ENCODE data around the gene FBXL7. TPM values are rescaled to one million over a fixed set of nuclear protein-coding genes. Genes with fewer than 3 reads are reported as not detected.

The FBXL7 gene
- total and polyA plus RNA-seq, 2 of the 8 experiments (the other 6 are each of a cell fraction or from before 2014, with no cell fraction given): 17.7 to 17.8 TPM

- no peak overlapping the region for H3K4me3 ChIP-seq (ENCODE audit: extremely low read depth in 1 of 4, insufficient read depth in 2 of 4, low read depth in 3 of 4, low read length in 4 of 4)
- no peak overlapping the region for H2AK5ac ChIP-seq (ENCODE audit: low read depth, low read length)
- ChIA-PET CTCF (ENCODE audit: partially characterized antibody) (interaction anchor here (0.6 to 1.2 kb wide), 3 partner anchors 10 to 176 kb away, joined by 3 to 6 read pairs (median 4); no protein-coding TSS in a partner anchor), POLR2A (ENCODE audit: partially characterized antibody) (no interaction called here)
- H3K14ac ChIP-seq (ENCODE audit: insufficient read length): no peak overlapping the region
- H3K23ac ChIP-seq (ENCODE audit: insufficient read length): no peak overlapping the region
- H3K4ac ChIP-seq (replicated peaks; ENCODE audit: insufficient read length, low read depth, low read length): no peak overlapping the region
- H2BK5ac ChIP-seq (ENCODE audit: low read depth, low read length): no peak overlapping the region
- H2BK120ac ChIP-seq (replicated peaks; ENCODE audit: low read depth, low read length): no peak overlapping the region
- no peak overlapping the region for H4K8ac ChIP-seq (ENCODE audit: extremely low read depth, insufficient read depth, low read length)
- no peaks in the 10 kb centered on the region for H3K23me2 ChIP-seq (ENCODE audit: low read depth, low read length)
- H3K79me1 ChIP-seq (ENCODE audit: low read depth, low read length): no peaks in the 10 kb centered on the region; the same call in 1 of the 2 replicates
- peaks cover 0 to 14% of the 10 kb centered on the region in 2 experiments; a peak in 2 of 4 replicates for H3K79me2 ChIP-seq (ENCODE audit: control insufficient read depth in 1 of 2, insufficient read depth in 2 of 2, low read length in 2 of 2)
- TF ChIP-seq SUZ12 (IDR thresholded peaks at IDR 0.05; ENCODE audit: low read length) (no peak), HDAC2 (IDR thresholded peaks at IDR 0.05; ENCODE audit: borderline replicate concordance in 1 of 2, low read depth in 2 of 2, low read length in 2 of 2) (no peak), CTCF (IDR thresholded peaks at IDR 0.05; ENCODE audit: control extremely low read depth in 1 of 3, insufficient read depth in 1 of 3, low read depth in 1 of 3, low read length in 3 of 3) (no peak), BCL11A (IDR thresholded peaks at IDR 0.05; ENCODE audit: low read depth in 2 of 2, low read length in 2 of 2) (no peak), EGR1 (IDR thresholded peaks at IDR 0.05; ENCODE audit: borderline replicate concordance, low read depth, low read length) (no peak)
- H3K4me1 ChIP-seq (replicated peaks in 1 of 4; ENCODE audit: control insufficient read depth in 3 of 4, insufficient read depth in 4 of 4, low read length in 3 of 4): peaks cover 0 to 7% (median 0%) of the 10 kb centered on the region in 4 experiments; a peak in 1 of 7 replicates
- no peak overlapping the region for H3K56ac ChIP-seq (replicated peaks; ENCODE audit: insufficient read length, low read depth, low read length)
- DNase-seq (ENCODE audit: low read depth in 1 of 2, low spot score in 2 of 2) (no peak), FAIRE-seq (no peak)
- WGBS, 2 experiments (ENCODE audit: extremely low coverage in 1 of 2, insufficient coverage in 1 of 2, insufficient read length in 1 of 2, insufficient replicate concordance in 2 of 2, low coverage in 1 of 2, low lambda C conversion rate in 2 of 2, missing lambda C conversion rate in 1 of 2): 76% methylated on average over 1 of the region's 1 CpG; no CpG with 5 or more reads in 1 of the 2 experiments
- H2BK15ac ChIP-seq (ENCODE audit: low read length): no peak overlapping the region
- H3K36me3 ChIP-seq (ENCODE audit: control insufficient read depth in 2 of 4, insufficient read depth in 4 of 4, low read length in 3 of 4): no peaks in the 10 kb centered on the region
- H2AFZ ChIP-seq (ENCODE audit: low read length): no peak overlapping the region
- no peak overlapping the region for H3K18ac ChIP-seq (ENCODE audit: extremely low read depth, low read length)
- no peak overlapping the region for H4K91ac ChIP-seq (replicated peaks; ENCODE audit: insufficient read length, low read length)
- H2BK12ac ChIP-seq (ENCODE audit: low read depth, low read length): no peak overlapping the region
- no peak overlapping the region for H3K27ac ChIP-seq (ENCODE audit: low read depth, low read length)
- H3K4me2 ChIP-seq (ENCODE audit: insufficient read depth in 1 of 2, low read depth in 2 of 2, low read length in 2 of 2): no peak overlapping the region
- H3K27me3 ChIP-seq (replicated peaks in 1 of 4; ENCODE audit: control insufficient read depth in 3 of 4, extremely low read depth in 1 of 4, insufficient read depth in 3 of 4, low read length in 3 of 4): no peaks in the 10 kb centered on the region
- no peak overlapping the region for H2BK20ac ChIP-seq (ENCODE audit: low read length)
- no peaks in the 10 kb centered on the region for H3K9me3 ChIP-seq (ENCODE audit: insufficient read depth in 2 of 2, low read depth in 1 of 2, low read length in 1 of 2)
- H3K9ac ChIP-seq (replicated peaks in 1 of 4; ENCODE audit: extremely low read depth in 1 of 4, low read depth in 3 of 4, low read length in 3 of 4): no peak overlapping the region
- no peak overlapping the region for H4K5ac ChIP-seq (ENCODE audit: insufficient read length, low read depth, low read length)
- H4K20me1 ChIP-seq (replicated peaks in 1 of 2; ENCODE audit: control insufficient read depth in 1 of 2, insufficient read depth in 2 of 2, low read length in 2 of 2): no peaks in the 10 kb centered on the region
Measured at GRCh38 chr5:15757103-15757502, 257.1 kb downstream of the FBXL7 start.

Measured in H1 (cell line).